SK-N-SH (cell line): ENCODE measurements around the gene PDE4D. TPM values are rescaled to one million over a fixed set of nuclear protein-coding genes. Genes with fewer than 3 reads are reported as not detected.

ENCODE experiments used
- CTCF ChIA-PET: fragments of 300-600, 350-600 bp; formaldehyde crosslinking; extraction: SDS; loops from one replicate; lab custom pipeline; 2021; lab: Yijun Ruan, JAX
- POLR2A ChIA-PET: fragments of 350-600 bp; sonication (Branson Sonifier 250); formaldehyde crosslinking; extraction: SDS; loops from one replicate; lab custom pipeline; 2020; ENCODE audit warnings: antibody characterized with exemption, inconsistent platforms; lab: Yijun Ruan, JAX
- DNase-seq: peaks from one replicate; pipeline ENCODE4 v3.0.0; 2012
- H2AFZ ChIP-seq: fragments of 200-600 bp; sonication (generic); 2 replicates; pipeline ENCODE4 v1.8.1; 2016; ENCODE audit warnings: antibody characterized with exemption, mild to moderate bottlenecking, low read depth
- H3F3A ChIP-seq: fragments of 200-600 bp; sonication (generic); replicated peaks from 2 replicates; pipeline ENCODE3; 2016; ENCODE audit warnings: antibody characterized with exemption, mild to moderate bottlenecking; ENCODE audit not compliant: insufficient read depth
- H3K27ac ChIP-seq, 2 experiments: fragments of 200-500 bp in 1 of 2; fragments of 200-600 bp in 1 of 2; sonication (Bioruptor generic) in 1 of 2; sonication (generic), shearing (Covaris generic) in 1 of 2; 2 replicates each; pipeline versions ENCODE4 v1.5.1 to v1.6.1; 2014 to 2016; ENCODE audit warnings: low read depth in 2 of 2, inconsistent platforms in 1 of 2, low read length in 1 of 2, mild to moderate bottlenecking in 1 of 2, mixed read lengths in 1 of 2
- H3K27me3 ChIP-seq: fragments of 200-600 bp; sonication (generic), shearing (Covaris generic); 2 replicates; pipeline ENCODE4 v1.6.1; 2016; ENCODE audit warnings: mixed run types; ENCODE audit not compliant: insufficient read depth
- H3K36me3 ChIP-seq, 2 experiments: fragments of 200-500 bp in 1 of 2; fragments of 200-600 bp in 1 of 2; sonication (Bioruptor generic) in 1 of 2; sonication (generic) in 1 of 2; replicated peaks in 1 of 2; 2 replicates each; pipeline versions ENCODE3 to v1.5.1; 2014 to 2016; ENCODE audit warnings: low read length in 1 of 2, mild to moderate bottlenecking in 1 of 2; ENCODE audit not compliant: insufficient read depth in 2 of 2, control insufficient read depth in 1 of 2
- H3K4me1 ChIP-seq, 2 experiments: fragments of 200-500 bp in 1 of 2; fragments of 200-600 bp in 1 of 2; sonication (Bioruptor generic) in 1 of 2; sonication (generic), shearing (Covaris generic) in 1 of 2; 2 replicates each; pipeline versions ENCODE4 v1.5.1 to v1.6.1; 2014 to 2016; ENCODE audit warnings: low read depth in 1 of 2, low read length in 1 of 2, mixed run types in 1 of 2; ENCODE audit not compliant: insufficient read depth in 2 of 2, control insufficient read depth in 1 of 2
- H3K4me2 ChIP-seq: fragments of 200-600 bp; sonication (generic), shearing (Covaris generic); 2 replicates; pipeline ENCODE4 v1.6.1; 2017; ENCODE audit warnings: mixed run types
- H3K4me3 ChIP-seq, 2 experiments: fragments of 200-500 bp in 1 of 2; fragments of 200-600 bp in 1 of 2; sonication (Bioruptor generic) in 1 of 2; sonication (generic), shearing (Covaris generic) in 1 of 2; 2 replicates each; pipeline versions ENCODE4 v1.5.1 to v1.8.1; 2014 to 2016; ENCODE audit warnings: low read depth in 2 of 2, inconsistent platforms in 1 of 2, low read length in 1 of 2, mild to moderate bottlenecking in 1 of 2, mixed read lengths in 1 of 2, moderate library complexity in 1 of 2
- H3K79me2 ChIP-seq: fragments of 200-600 bp; sonication (generic); 2 replicates; pipeline ENCODE4 v1.8.1; 2017; ENCODE audit warnings: mild to moderate bottlenecking; ENCODE audit not compliant: insufficient read depth
- H3K9ac ChIP-seq: fragments of 200-600 bp; sonication (generic); 2 replicates; pipeline ENCODE4 v1.6.1; 2017; ENCODE audit warnings: mixed run types
- H3K9me2 ChIP-seq: fragments of 200-600 bp; sonication (generic); 2 replicates; pipeline ENCODE4 v1.6.1; 2017; ENCODE audit warnings: mixed run types
- H3K9me3 ChIP-seq: fragments of 200-600 bp; sonication (generic); 2 replicates; pipeline ENCODE4 v1.6.1; 2017; ENCODE audit warnings: mixed run types, mild to moderate bottlenecking, moderate library complexity
- H4K20me1 ChIP-seq: fragments of 200-600 bp; sonication (generic); 2 replicates; pipeline ENCODE4 v1.6.1; 2017; ENCODE audit warnings: mild to moderate bottlenecking, mixed run types; ENCODE audit not compliant: insufficient read depth
- CHD2 ChIP-seq: fragments of 150-350 bp; IDR thresholded peaks from 2 replicates; pipeline ENCODE4 v1.6.1; 2018; ENCODE audit warnings: low read length; ENCODE audit not compliant: partially characterized antibody
- EP300 ChIP-seq, 2 experiments: IDR thresholded peaks; 2 replicates each; pipeline versions ENCODE4 v1.4.0 to v1.6.1; 2012; ENCODE audit warnings: borderline replicate concordance in 1 of 2, low read depth in 1 of 2, low read length in 1 of 2
- FOSL2 ChIP-seq: IDR thresholded peaks from 2 replicates; pipeline ENCODE4 v1.4.0; 2012; ENCODE audit warnings: low read depth, mild to moderate bottlenecking, moderate library complexity, borderline replicate concordance
- FOXJ3 ChIP-seq: sonication (generic); formaldehyde crosslinking; IDR thresholded peaks from 2 replicates; pipeline ENCODE4 v1.5.1; 2020; ENCODE audit warnings: mild to moderate bottlenecking, missing genetic modification reagents
- GATA2 ChIP-seq: sonication (generic); formaldehyde crosslinking; IDR thresholded peaks from 2 replicates; pipeline ENCODE4 v1.5.0; 2020; ENCODE audit warnings: mild to moderate bottlenecking, missing genetic modification reagents
- JUND ChIP-seq: IDR thresholded peaks from 2 replicates; pipeline ENCODE4 v1.4.0; 2012
- MEF2A ChIP-seq: IDR thresholded peaks from 2 replicates; pipeline ENCODE4 v1.4.0; 2012; ENCODE audit warnings: low read depth, borderline replicate concordance
- MXI1 ChIP-seq: IDR thresholded peaks from 2 replicates; pipeline ENCODE4 v1.6.1; 2012; ENCODE audit warnings: mild to moderate bottlenecking, low read depth, low read length, improper control_type of control experiment
- NFIC ChIP-seq: IDR thresholded peaks from 2 replicates; pipeline ENCODE4 v1.4.0; 2012; ENCODE audit warnings: borderline replicate concordance
- POLR2AphosphoS5 ChIP-seq: IDR thresholded peaks from 2 replicates; pipeline ENCODE4 v1.6.1; 2012; ENCODE audit warnings: low read depth, low read length
- RAD21 ChIP-seq: IDR thresholded peaks from 2 replicates; pipeline ENCODE4 v1.6.1; 2012; ENCODE audit warnings: mild to moderate bottlenecking, low read length
- RCOR1 ChIP-seq: fragments of 150-350 bp; IDR thresholded peaks from 2 replicates; pipeline ENCODE4 v1.6.1; 2017; ENCODE audit warnings: antibody characterized with exemption, low read length
- RFX5 ChIP-seq: IDR thresholded peaks from 2 replicates; pipeline ENCODE4 v1.6.1; 2012; ENCODE audit warnings: mild to moderate bottlenecking, improper control_type of control experiment, low read length
- TCF12 ChIP-seq: IDR thresholded peaks from 2 replicates; pipeline ENCODE4 v1.4.0; 2012
- TEAD4 ChIP-seq: IDR thresholded peaks from 2 replicates; pipeline ENCODE4 v1.4.0; 2012; ENCODE audit warnings: mild to moderate bottlenecking, borderline replicate concordance; ENCODE audit not compliant: insufficient read depth
- WGBS: methylation state at CpG from one replicate; pipeline ENCODE4 v1.1.6; 2017; ENCODE audit warnings: low lambda C conversion rate; 5-methylcytosine and 5-hydroxymethylcytosine counted together
- polyA plus RNA-seq, 3 experiments: library from polyadenylated mRNA; depleted of rRNA; stranded (reverse); fragments of >200 nt; gene quantifications; 2 replicates each; pipeline ENCODE4 v1.2.3, GENCODE V29; 2012
- TF ChIP-seq, protein P1 (sequence below): IDR thresholded peaks from 2 replicates; pipeline ENCODE4 v1.4.0; 2012; ENCODE audit warnings: low read depth, borderline replicate concordance
- TF ChIP-seq, protein P2 (sequence below): IDR thresholded peaks from 2 replicates; pipeline ENCODE4 v1.4.0; 2012; ENCODE audit warnings: low read depth
- TF ChIP-seq, protein P3 (sequence below): IDR thresholded peaks from 2 replicates; pipeline ENCODE4 v1.4.0; 2012; ENCODE audit warnings: low read depth, borderline replicate concordance

The PDE4D gene
- polyA plus RNA-seq, 1 of the 3 experiments (the other 2 are of a cell fraction): 2.4 TPM

GRCh38 chr5:59209758-59210359, 683.7 kb downstream of the PDE4D start:
- Histone ChIP-seq H3K9ac (no peak overlapping the region), H3K27me3 (no peaks in the 10 kb centered on the region), H4K20me1 (no peaks in the 10 kb centered on the region; the same call in 1 of the 2 replicates), H3F3A (peaks cover 11% of the 10 kb centered on the region), H3K4me3 (no peak overlapping the region), H2AFZ (no peak overlapping the region), H3K9me3 (no peaks in the 10 kb centered on the region), H3K4me2 (no peak overlapping the region), H3K27ac (peak overlapping the region in 1 of 2 experiments; percentile 88; a peak in 2 of 4 replicates), H3K9me2 (no peaks in the 10 kb centered on the region), H3K36me3 (no peaks in the 10 kb centered on the region), H3K79me2 (no peaks in the 10 kb centered on the region), H3K4me1 (peaks cover 0 to 19% of the 10 kb centered on the region in 2 experiments; a peak in 2 of 4 replicates)
- TF ChIP-seq EP300 (IDR thresholded peaks at IDR 0.05; ENCODE audit: borderline replicate concordance in 1 of 2, low read depth in 1 of 2, low read length in 1 of 2): peak in 1 of 2 experiments; percentile 93; a peak in 2 of 4 replicates
- TF ChIP-seq POLR2AphosphoS5: peak; percentile 60; the same call in 1 of the 2 replicates
- TF ChIP-seq RCOR1: peak; percentile 90
- no peak for TF ChIP-seq FOSL2
- TF ChIP-seq, protein P1, sequence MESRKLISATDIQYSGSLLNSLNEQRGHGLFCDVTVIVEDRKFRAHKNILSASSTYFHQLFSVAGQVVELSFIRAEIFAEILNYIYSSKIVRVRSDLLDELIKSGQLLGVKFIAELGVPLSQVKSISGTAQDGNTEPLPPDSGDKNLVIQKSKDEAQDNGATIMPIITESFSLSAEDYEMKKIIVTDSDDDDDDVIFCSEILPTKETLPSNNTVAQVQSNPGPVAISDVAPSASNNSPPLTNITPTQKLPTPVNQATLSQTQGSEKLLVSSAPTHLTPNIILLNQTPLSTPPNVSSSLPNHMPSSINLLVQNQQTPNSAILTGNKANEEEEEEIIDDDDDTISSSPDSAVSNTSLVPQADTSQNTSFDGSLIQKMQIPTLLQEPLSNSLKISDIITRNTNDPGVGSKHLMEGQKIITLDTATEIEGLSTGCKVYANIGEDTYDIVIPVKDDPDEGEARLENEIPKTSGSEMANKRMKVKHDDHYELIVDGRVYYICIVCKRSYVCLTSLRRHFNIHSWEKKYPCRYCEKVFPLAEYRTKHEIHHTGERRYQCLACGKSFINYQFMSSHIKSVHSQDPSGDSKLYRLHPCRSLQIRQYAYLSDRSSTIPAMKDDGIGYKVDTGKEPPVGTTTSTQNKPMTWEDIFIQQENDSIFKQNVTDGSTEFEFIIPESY: no peak
- TF ChIP-seq MXI1: no peak
- no peak for TF ChIP-seq MEF2A
- peak; percentile 91 for TF ChIP-seq FOXJ3 (CRISPR knock-in tag)
- TF ChIP-seq, protein P2, sequence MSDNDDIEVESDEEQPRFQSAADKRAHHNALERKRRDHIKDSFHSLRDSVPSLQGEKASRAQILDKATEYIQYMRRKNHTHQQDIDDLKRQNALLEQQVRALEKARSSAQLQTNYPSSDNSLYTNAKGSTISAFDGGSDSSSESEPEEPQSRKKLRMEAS: no peak
- peak; percentile 85 for TF ChIP-seq TCF12
- no peak for TF ChIP-seq RFX5
- TF ChIP-seq JUND: no peak
- TF ChIP-seq GATA2 (CRISPR knock-in tag): peak; percentile 91
- TF ChIP-seq NFIC: peak; percentile 63
- TF ChIP-seq RAD21: no peak
- no peak for TF ChIP-seq CHD2
- ChIA-PET CTCF (interaction anchor here (0.7 to 8.0 kb wide), 11 partner anchors 9 to 576 kb away, joined by 3 to 50 read pairs (median 4); no protein-coding TSS in a partner anchor), POLR2A (interaction anchor here (0.6 to 1.1 kb wide), 2 partner anchors 35 to 108 kb away, joined by 3 read pairs; no protein-coding TSS in a partner anchor)
- DNase-seq: peak; percentile 54
- WGBS: 25% methylated on average over 3 of the region's 3 CpGs

DNA sequence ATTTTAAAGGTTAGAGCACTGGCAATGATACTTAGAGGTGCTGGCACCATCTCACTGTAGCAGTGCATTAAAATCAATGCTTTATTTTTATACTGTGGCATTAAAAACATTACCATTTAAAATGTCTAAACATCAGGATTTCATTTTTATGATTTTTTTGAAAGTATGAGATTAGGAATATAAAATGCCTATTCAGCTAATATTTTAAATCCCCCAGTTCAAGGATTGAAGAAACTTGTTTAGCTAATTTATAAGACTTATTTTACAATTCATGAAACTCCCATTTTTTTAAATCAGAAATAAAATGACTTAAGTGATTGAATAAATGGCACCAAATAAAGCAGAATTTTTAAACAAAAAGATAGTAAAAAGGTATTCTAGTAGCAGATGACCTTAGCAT, 685.1 kb downstream of the PDE4D start:
- H3K9ac ChIP-seq: no peak overlapping the region
- H3F3A ChIP-seq: peaks cover 11% of the 10 kb centered on the region
- H3K9me3 ChIP-seq: no peaks in the 10 kb centered on the region
- H4K20me1 ChIP-seq: no peaks in the 10 kb centered on the region; the same call in 1 of the 2 replicates
- no peak overlapping the region for H3K4me2 ChIP-seq
- no peak overlapping the region for H3K4me3 ChIP-seq
- no peaks in the 10 kb centered on the region for H3K27me3 ChIP-seq
- ChIA-PET CTCF (interaction anchor here (1.6 to 8.0 kb wide), 4 partner anchors 21 to 456 kb away, joined by 4 to 50 read pairs (median 34); no protein-coding TSS in a partner anchor), POLR2A (no interaction called here)
- H3K9me2 ChIP-seq: no peaks in the 10 kb centered on the region
- H2AFZ ChIP-seq: no peak overlapping the region
- H3K79me2 ChIP-seq: no peaks in the 10 kb centered on the region
- H3K36me3 ChIP-seq: no peaks in the 10 kb centered on the region
- no peak for DNase-seq
- peak overlapping the region in 1 of 2 experiments; percentile 88; a peak in 2 of 4 replicates for H3K27ac ChIP-seq
- no peak for TF ChIP-seq TEAD4
- TF ChIP-seq, protein P3, sequence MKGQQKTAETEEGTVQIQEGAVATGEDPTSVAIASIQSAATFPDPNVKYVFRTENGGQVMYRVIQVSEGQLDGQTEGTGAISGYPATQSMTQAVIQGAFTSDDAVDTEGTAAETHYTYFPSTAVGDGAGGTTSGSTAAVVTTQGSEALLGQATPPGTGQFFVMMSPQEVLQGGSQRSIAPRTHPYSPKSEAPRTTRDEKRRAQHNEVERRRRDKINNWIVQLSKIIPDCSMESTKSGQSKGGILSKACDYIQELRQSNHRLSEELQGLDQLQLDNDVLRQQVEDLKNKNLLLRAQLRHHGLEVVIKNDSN: no peak
- peaks cover 0 to 19% of the 10 kb centered on the region in 2 experiments; a peak in 2 of 4 replicates for H3K4me1 ChIP-seq
